GM12892 (cell line): ENCODE measurements around the gene APBB2.

Experiments used
- POLR2A ChIP-seq: IDR thresholded peaks from 2 replicates; pipeline ENCODE4 v1.6.1; 2011; ENCODE audit warnings: low read depth, low read length, control low read depth
- TAF1 ChIP-seq: IDR thresholded peaks from 2 replicates; pipeline ENCODE4 v1.6.1; 2011; ENCODE audit warnings: low read depth, mild to moderate bottlenecking, control low read depth, low read length, borderline replicate concordance

DNA sequence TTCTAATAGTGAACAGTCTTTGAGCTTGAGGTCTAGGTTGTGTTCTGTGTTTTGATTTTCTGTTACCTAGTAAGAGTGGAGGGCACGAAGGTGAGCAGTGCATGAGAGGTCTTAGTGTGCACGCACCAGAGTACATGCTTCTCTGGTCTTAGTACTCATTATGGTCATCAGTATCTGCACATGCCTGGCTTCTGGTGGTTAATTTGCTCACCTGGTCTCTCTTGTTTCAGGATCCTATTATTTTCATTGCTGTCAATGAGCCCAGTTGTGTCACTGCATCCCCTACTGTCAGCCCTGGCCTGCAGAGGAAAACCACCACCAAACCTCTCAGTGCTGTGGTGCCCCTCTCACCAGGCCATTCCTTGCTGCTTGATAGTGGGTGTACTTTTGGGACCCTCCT, 409.7 kb downstream of the APBB2 start:
- TF ChIP-seq POLR2A: no peak
- no peak for TF ChIP-seq TAF1
